Fibroblast of peridontal ligament (primary cell): ENCODE measurements around the gene OST4.
"Not testable (repeated sequence)": the region's sequence is repeated elsewhere in the genome, so short reads cannot be mapped to it uniquely, and the experiment has no call there.

Source experiments
- DNase-seq: peaks from one replicate; pipeline ENCODE4 v3.0.0-alpha.2; 2010; ENCODE audit errors: extremely low read depth

OST4 gene

GRCh38 chr2:27079233-27080139 is 8.0 kb upstream of the OST4 start:
- no peak for DNase-seq

- peak; percentile 97 for DNase-seq
These were observed 7.1 kb upstream of the OST4 start, which contains the start of gene EMILIN1 for GRCh38 chr2:27078267-27079194. Gene EMILIN1, plus strand, starts transcription at chr2:27078615. Its CDS starts 451 bp downstream, at chr2:27079066.

- no peak for DNase-seq
These were observed 5.8 kb upstream of the OST4 start for GRCh38 chr2:27077231-27077630.

GRCh38 chr2:27076323-27076722 is 4.9 kb upstream of the OST4 start:
- DNase-seq: no peak

GRCh38 chr2:27075566-27075871 is 4.1 kb upstream of the OST4 start:
- not testable (repeated sequence) for DNase-seq

- DNase-seq: no peak
These were observed 3.5 kb upstream of the OST4 start for GRCh38 chr2:27074738-27075565.

- no peak for DNase-seq
These were observed 2.3 kb upstream of the OST4 start for GRCh38 chr2:27073782-27074181.

GRCh38 chr2:27072920-27073319 is 1.5 kb upstream of the OST4 start:
- peak; percentile 33 for DNase-seq

- peak; percentile 62 for DNase-seq
These were observed 756 bp upstream of the OST4 start for GRCh38 chr2:27071990-27072830.

- DNase-seq: no peak
These were observed 689 bp downstream of the OST4 start for GRCh38 chr2:27070653-27071276.

- no peak for DNase-seq
These were observed 1.4 kb downstream of the OST4 start for GRCh38 chr2:27069961-27070618.

GRCh38 chr2:27069436-27069835 is 2.0 kb downstream of the OST4 start:
- DNase-seq: no peak

- DNase-seq: no peak
These were observed 4.1 kb downstream of the OST4 start for GRCh38 chr2:27067385-27067784.

GRCh38 chr2:27065128-27065527 is 6.3 kb downstream of the OST4 start:
- DNase-seq: no peak

- no peak for DNase-seq
These were observed 11.1 kb downstream of the OST4 start for GRCh38 chr2:27060323-27060722.

GRCh38 chr2:27059141-27059820 is 12.2 kb downstream of the OST4 start:
- DNase-seq: no peak

- DNase-seq: no peak
These were observed 13.2 kb downstream of the OST4 start for GRCh38 chr2:27058210-27058609.

- DNase-seq: no peak
These were observed 14.3 kb downstream of the OST4 start for GRCh38 chr2:27057184-27057583.

- DNase-seq: no peak
These were observed 16.7 kb downstream of the OST4 start for GRCh38 chr2:27054721-27055120.
